ENCODE results near the gene KRT32. TPM values are rescaled to one million over a fixed set of nuclear protein-coding genes. Genes with fewer than 3 reads are reported as not detected.

KRT32 gene
- polyA plus RNA-seq, 1 donor (not counting 4 experiments of a cell fraction or from before 2014, with no cell fraction given): not detected

DNA sequence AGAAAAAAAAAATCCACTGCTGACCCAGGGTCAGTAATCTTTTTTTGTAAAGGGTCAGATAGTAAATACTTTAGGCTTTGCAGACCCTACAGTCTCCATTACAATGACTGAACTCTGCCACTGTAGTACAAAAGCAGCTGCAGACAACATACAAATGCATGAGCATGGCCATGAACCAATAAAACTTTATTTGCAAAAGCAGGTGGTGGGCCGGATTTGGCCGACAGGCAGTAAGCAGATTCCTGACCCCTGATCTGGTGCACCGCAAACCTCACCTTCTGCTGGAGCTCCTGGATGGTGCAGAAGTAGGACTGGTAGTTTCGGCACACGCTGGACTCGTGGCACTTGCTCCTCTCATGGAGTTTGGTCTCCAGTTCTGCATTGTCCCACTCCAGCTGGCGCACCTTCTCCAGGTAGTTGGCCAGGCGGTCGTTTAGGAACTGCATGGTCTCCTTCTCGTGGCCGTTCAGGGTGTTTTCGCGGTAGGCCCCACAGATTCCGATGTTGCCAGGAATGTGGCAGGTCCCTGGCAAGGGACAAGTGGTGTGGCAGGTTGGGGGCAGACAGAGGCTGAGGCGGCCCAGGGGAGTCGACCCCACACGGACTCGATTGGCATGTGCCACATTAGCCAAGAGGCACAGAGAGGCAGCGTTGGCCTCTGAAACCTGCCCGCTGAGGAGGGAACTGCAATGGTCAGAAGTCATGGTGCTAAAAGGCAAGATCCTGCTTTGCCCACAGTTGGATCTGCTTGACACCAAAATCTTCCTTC, 55.9 kb downstream of the KRT32 start:
- Histone ChIP-seq H3K4me1 (ENCODE audit: control insufficient read depth, extremely low read depth, insufficient read depth, low read length) (no peaks in the 10 kb centered on the region), H3K27ac (ENCODE audit: control insufficient read depth, insufficient read depth, low read length) (no peak overlapping the region), H3K27me3 (ENCODE audit: control insufficient read depth, extremely low read depth, insufficient read depth, low read length) (no peaks in the 10 kb centered on the region), H3K4me2 (ENCODE audit: control insufficient read depth, extremely low read depth, insufficient read depth, low read depth, low read length) (no peak overlapping the region), H2AFZ (ENCODE audit: control insufficient read depth, low read length) (no peak overlapping the region), H3K9me3 (ENCODE audit: control insufficient read depth, low read depth, low read length) (no peaks in the 10 kb centered on the region), H3K4me3 (ENCODE audit: control insufficient read depth in 2 of 3, extremely low read depth in 1 of 3, insufficient read depth in 2 of 3, low read depth in 1 of 3, low read length in 3 of 3) (no peak overlapping the region), H3K79me2 (ENCODE audit: control insufficient read depth, insufficient read depth, low read length) (no peaks in the 10 kb centered on the region), H3K9ac (ENCODE audit: control insufficient read depth, extremely low read depth, insufficient read depth, low read length) (no peak overlapping the region), H4K20me1 (ENCODE audit: control insufficient read depth, extremely low read depth, insufficient read depth, low read length) (no peaks in the 10 kb centered on the region), H3K36me3 (ENCODE audit: control insufficient read depth in 2 of 2, extremely low read depth in 1 of 2, insufficient read depth in 2 of 2, low read length in 2 of 2) (no peaks in the 10 kb centered on the region), H3K9me1 (ENCODE audit: control insufficient read depth, extremely low read depth, insufficient read depth, low read length) (no peaks in the 10 kb centered on the region)
- dilution Hi-C loops (cut with MboI; ENCODE audit: extremely low pct_ligation_motif_present, low sequenced_read_pairs): no loop called here
- TF ChIP-seq CTCF (optimal IDR thresholded peaks at IDR 0.05 in 1 of 3, IDR thresholded peaks at IDR 0.05 in 1 of 3, conservative IDR thresholded peaks at IDR 0.05 in 1 of 3; ENCODE audit: extremely low read depth in 1 of 3, insufficient read depth in 2 of 3, low read length in 3 of 3) (no peak), EZH2 (IDR thresholded peaks at IDR 0.05; ENCODE audit: low read length) (no peak)
- FAIRE-seq (no peak), DNase-seq (ENCODE audit: low read depth, low spot score) (no peak)

Small RNAs within 50 kb of the gene (small RNA-seq; reads per million reads assigned to genes)
- gene RNU2-32P (ENCODE audit: insufficient read length in 3 of 3, low read depth in 3 of 3, low replicate concordance in 1 of 3): 0.20 to 1.5 (median 1.0) reads per million in 3 experiments

Other genes with a start within 250 kb of the KRT32 start
- gene KRTAP9-2, start 240.7 kb downstream of the KRT32 start, polyA plus RNA-seq: not detected in 3 replicates
- not detected in 3 replicates for gene KRTAP9-3, start 234.9 kb downstream of the KRT32 start, polyA plus RNA-seq
- not detected in 3 replicates for gene KRTAP9-8, start 229.4 kb downstream of the KRT32 start, polyA plus RNA-seq
- gene KRTAP9-4, start 217.7 kb downstream of the KRT32 start, polyA plus RNA-seq: not detected in 3 replicates
- not detected in 3 replicates for gene KRTAP9-9, start 212.0 kb downstream of the KRT32 start, polyA plus RNA-seq
- not detected in 3 replicates for gene KRTAP9-6, start 202.0 kb downstream of the KRT32 start, polyA plus RNA-seq
- not detected in 3 replicates for gene KRTAP9-7, start 191.7 kb downstream of the KRT32 start, polyA plus RNA-seq
- gene KRTAP29-1, start 164.5 kb downstream of the KRT32 start, polyA plus RNA-seq: not detected in 3 replicates
- not detected in 3 replicates for gene KRTAP16-1, start 158.1 kb downstream of the KRT32 start, polyA plus RNA-seq
- not detected in 3 replicates for gene KRTAP17-1, start 151.7 kb downstream of the KRT32 start, polyA plus RNA-seq
- gene KRT33A, start 116.6 kb downstream of the KRT32 start, polyA plus RNA-seq: 0.14 TPM in 1 of 3 replicates, not detected in the others
- gene KRT33B, start 97.6 kb downstream of the KRT32 start, polyA plus RNA-seq: 0.18 to 0.33 TPM (median 0.21 TPM) in 3 replicates
- gene KRT34, start 85.1 kb downstream of the KRT32 start, polyA plus RNA-seq: 4.4 to 4.8 TPM (median 4.6 TPM) in 3 replicates
- gene KRT31, start 69.8 kb downstream of the KRT32 start, polyA plus RNA-seq: 20.5 to 45.2 TPM (median 24.9 TPM) in 3 replicates
- 0.03 to 0.08 TPM (median 0.04 TPM) in 3 replicates for gene KRT37, start 42.8 kb downstream of the KRT32 start, polyA plus RNA-seq
- not detected in 3 replicates for gene KRT38, start 26.4 kb downstream of the KRT32 start, polyA plus RNA-seq
- gene KRT35, start 13.8 kb upstream of the KRT32 start, polyA plus RNA-seq: not detected in 3 replicates
- not detected in 3 replicates for gene KRT36, start 22.5 kb upstream of the KRT32 start, polyA plus RNA-seq
- gene KRT13, start 38.2 kb upstream of the KRT32 start, polyA plus RNA-seq: 15.2 to 46.6 TPM (median 24.0 TPM) in 3 replicates
- 505 to 838 TPM (median 729 TPM) in 3 replicates for gene KRT15, start 51.5 kb upstream of the KRT32 start, polyA plus RNA-seq
- gene KRT19, start 60.9 kb upstream of the KRT32 start, polyA plus RNA-seq: 29.7 to 60.4 TPM (median 35.5 TPM) in 3 replicates
- gene KRT9, start 104.7 kb upstream of the KRT32 start, polyA plus RNA-seq: 0.85 to 1.6 TPM (median 1.5 TPM) in 3 replicates
- gene KRT14, start 119.5 kb upstream of the KRT32 start, polyA plus RNA-seq: 26,041 to 32,523 TPM (median 29,603 TPM) in 3 replicates
- 1,163 to 4,746 TPM (median 1,851 TPM) in 3 replicates for gene KRT16, start 145.4 kb upstream of the KRT32 start, polyA plus RNA-seq
- gene KRT17, start 157.2 kb upstream of the KRT32 start, polyA plus RNA-seq: 6,440 to 12,579 TPM (median 8,666 TPM) in 3 replicates
- 236 to 308 TPM (median 272 TPM) in 3 replicates for gene EIF1, start 221.5 kb upstream of the KRT32 start, polyA plus RNA-seq
- 0.40 to 4.8 TPM (median 0.87 TPM) in 3 replicates for gene GAST, start 244.9 kb upstream of the KRT32 start, polyA plus RNA-seq

Data from keratinocyte (primary cell).